Immature natural killer cell (primary cell): Measurements from ENCODE around the gene SLAMF9. TPM values are rescaled to one million over a fixed set of nuclear protein-coding genes. Genes with fewer than 3 reads are reported as not detected.

ENCODE experiments used
- DNase-seq, 3 donors: peaks; one replicate each; pipeline ENCODE4 v3.0.0; 2022; ENCODE audit warnings: mixed read lengths in 1 of 3
- H3K27ac Mint-ChIP-seq, 6 donors: one replicate each; pipeline ENCODE4 v1.8.0; 2020; ENCODE audit warnings: mixed read lengths in 6 of 6, mild to moderate bottlenecking in 5 of 6, inconsistent platforms in 4 of 6, moderate library complexity in 3 of 6
- H3K27me3 Mint-ChIP-seq, 3 donors: one replicate each; pipeline ENCODE4 v1.8.0; 2020 to 2021; ENCODE audit warnings: low read depth in 3 of 3, mild to moderate bottlenecking in 3 of 3, mixed read lengths in 3 of 3, moderate library complexity in 3 of 3, inconsistent platforms in 1 of 3
- H3K36me3 Mint-ChIP-seq, 3 donors: one replicate each; pipeline ENCODE4 v1.8.0; 2020; ENCODE audit warnings: mixed read lengths in 3 of 3, inconsistent platforms in 2 of 3, mild to moderate bottlenecking in 2 of 3
- H3K4me1 Mint-ChIP-seq, 2 donors: one replicate each; pipeline ENCODE4 v1.8.0; 2020; ENCODE audit warnings: inconsistent platforms in 2 of 2, mild to moderate bottlenecking in 2 of 2, mixed read lengths in 2 of 2, moderate library complexity in 1 of 2
- H3K4me3 Mint-ChIP-seq, 5 donors: one replicate each; pipeline ENCODE4 v1.8.0; 2020; ENCODE audit warnings: mild to moderate bottlenecking in 5 of 5, mixed read lengths in 5 of 5, inconsistent platforms in 3 of 5, moderate library complexity in 3 of 5
- H3K9me3 Mint-ChIP-seq, 6 donors: one replicate each; pipeline ENCODE4 v1.8.0; 2020; ENCODE audit warnings: mild to moderate bottlenecking in 6 of 6, mixed read lengths in 6 of 6, inconsistent platforms in 4 of 6, moderate library complexity in 3 of 6
- polyA plus RNA-seq, 3 donors: library from polyadenylated mRNA; unstranded; fragments of 300-500 nt; fragmentation: Illumina TruSeq; gene quantifications; one replicate each; pipeline ENCODE4 v1.2.3, GENCODE V29; 2021

SLAMF9 gene
- not detected for polyA plus RNA-seq

- no peak within 1 kb of the TSS for H3K27ac Mint-ChIP-seq
- peaks cover 0 to 20% (median 6%) of the 10 kb centered on the region in 3 donors for H3K27me3 Mint-ChIP-seq
- no peaks in the 10 kb centered on the region for H3K36me3 Mint-ChIP-seq
- no peak for DNase-seq
- no peaks in the 10 kb centered on the region for H3K4me1 Mint-ChIP-seq
- no peak within 1 kb of the TSS for H3K4me3 Mint-ChIP-seq
- no peaks in the 10 kb centered on the region for H3K9me3 Mint-ChIP-seq
Observed at GRCh38 chr1:159953536-159954515, at the start of gene SLAMF9. Gene SLAMF9, minus strand, starts transcription at chr1:159954237. Its CDS starts 100 bp downstream, at chr1:159954137.

DNA sequence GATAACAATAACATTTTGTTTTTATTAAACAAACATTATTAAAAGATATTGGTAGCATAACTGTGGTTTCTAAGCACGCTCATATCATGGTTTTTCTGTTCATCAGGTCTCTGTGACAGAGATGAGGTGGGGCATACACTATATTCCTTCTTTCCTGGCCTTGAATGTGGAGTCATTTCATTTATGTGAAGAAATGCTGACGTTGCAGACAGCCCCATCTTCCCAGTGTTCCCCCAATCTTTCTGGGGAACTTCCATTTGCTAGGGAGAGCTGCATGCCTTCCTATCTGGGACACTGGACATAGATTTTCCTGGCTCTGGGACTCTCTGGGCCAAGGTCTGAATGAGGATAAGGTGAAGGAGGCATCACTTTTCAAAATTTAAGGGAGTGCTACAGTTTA lies 47.4 kb upstream of the SLAMF9 start:
- Mint-ChIP-seq H3K27me3 (peaks cover 3 to 9% (median 6%) of the 10 kb centered on the region in 3 donors), H3K4me1 (no peaks in the 10 kb centered on the region), H3K36me3 (no peaks in the 10 kb centered on the region), H3K4me3 (no peak overlapping the region), H3K27ac (no peak overlapping the region), H3K9me3 (no peaks in the 10 kb centered on the region)
- DNase-seq: no peak

GRCh38 chr1:159999204-159999603 lies 45.2 kb upstream of the SLAMF9 start:
- Mint-ChIP-seq H3K4me1 (no peaks in the 10 kb centered on the region), H3K36me3 (no peaks in the 10 kb centered on the region), H3K27ac (no peak overlapping the region), H3K9me3 (no peaks in the 10 kb centered on the region), H3K4me3 (no peak overlapping the region), H3K27me3 (peaks cover 5 to 9% (median 6%) of the 10 kb centered on the region in 3 donors)
- no peak for DNase-seq

DNA sequence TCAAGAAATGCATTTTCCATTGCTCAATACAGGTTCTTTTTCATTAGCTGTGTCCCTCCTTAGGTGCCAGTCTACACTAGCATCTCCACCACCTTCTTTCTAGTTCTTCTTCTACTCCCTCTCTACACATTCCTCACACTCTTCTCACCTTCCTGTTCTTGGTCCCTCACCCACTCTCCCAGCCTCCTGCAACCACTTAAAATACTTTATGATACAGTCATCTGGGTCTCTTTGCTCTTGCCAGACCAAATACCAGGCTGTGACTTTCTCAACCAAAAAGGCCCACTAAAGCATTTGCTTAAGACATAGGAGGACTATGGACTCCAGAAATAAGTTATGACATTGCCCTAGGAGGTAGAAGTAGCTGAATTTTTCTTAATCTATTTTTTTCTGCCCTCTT lies 42.6 kb upstream of the SLAMF9 start:
- H3K27me3 Mint-ChIP-seq: peaks cover 6 to 13% (median 6%) of the 10 kb centered on the region in 3 donors
- no peak for DNase-seq
- H3K4me3 Mint-ChIP-seq: no peak overlapping the region
- no peak overlapping the region for H3K27ac Mint-ChIP-seq
- no peaks in the 10 kb centered on the region for H3K4me1 Mint-ChIP-seq
- no peaks in the 10 kb centered on the region for H3K9me3 Mint-ChIP-seq
- H3K36me3 Mint-ChIP-seq: no peaks in the 10 kb centered on the region

- peaks cover 6 to 13% (median 7%) of the 10 kb centered on the region in 3 donors for H3K27me3 Mint-ChIP-seq
- no peaks in the 10 kb centered on the region for H3K36me3 Mint-ChIP-seq
- no peaks in the 10 kb centered on the region for H3K4me1 Mint-ChIP-seq
- H3K27ac Mint-ChIP-seq: no peak overlapping the region
- DNase-seq: no peak
- H3K4me3 Mint-ChIP-seq: no peak overlapping the region
- H3K9me3 Mint-ChIP-seq: no peaks in the 10 kb centered on the region
Observed at GRCh38 chr1:159994896-159995295, 40.9 kb upstream of the SLAMF9 start.

GRCh38 chr1:159993911-159994310 lies 39.9 kb upstream of the SLAMF9 start:
- no peak for DNase-seq
- Mint-ChIP-seq H3K27me3 (peaks cover 5 to 8% (median 6%) of the 10 kb centered on the region in 3 donors), H3K4me1 (no peaks in the 10 kb centered on the region)

DNA sequence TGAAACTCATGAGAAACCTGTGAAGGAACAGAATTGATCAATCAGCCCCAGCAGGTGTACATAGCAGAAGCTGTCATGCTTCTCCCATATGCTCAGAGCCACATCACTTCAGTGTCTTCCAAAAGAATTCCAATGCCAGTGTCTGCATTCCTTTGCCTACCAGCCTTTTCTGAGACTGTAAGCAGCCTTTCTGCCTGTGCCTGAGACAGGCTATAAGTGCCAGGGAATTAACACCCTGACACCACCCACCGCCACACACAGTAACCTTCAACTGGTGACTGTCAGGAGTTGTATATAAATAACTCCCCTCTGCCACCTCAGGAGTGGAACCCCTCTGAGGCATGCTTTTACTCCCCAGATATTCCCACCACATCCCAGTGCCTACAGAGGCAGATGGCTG lies 38.1 kb upstream of the SLAMF9 start:
- Mint-ChIP-seq H3K4me3 (no peak overlapping the region), H3K27ac (no peak overlapping the region), H3K27me3 (peaks cover 4 to 7% (median 4%) of the 10 kb centered on the region in 3 donors), H3K4me1 (no peaks in the 10 kb centered on the region), H3K9me3 (no peaks in the 10 kb centered on the region), H3K36me3 (no peaks in the 10 kb centered on the region)
- DNase-seq: no peak

More at GRCh38 chr1:159993911-159994310, 39.9 kb upstream of the SLAMF9 start:
- Mint-ChIP-seq H3K36me3 (no peaks in the 10 kb centered on the region), H3K4me3 (no peak overlapping the region), H3K9me3 (no peaks in the 10 kb centered on the region), H3K27ac (no peak overlapping the region)

GRCh38 chr1:159991513-159991912 lies 37.5 kb upstream of the SLAMF9 start:
- Mint-ChIP-seq H3K4me1 (no peaks in the 10 kb centered on the region), H3K36me3 (no peaks in the 10 kb centered on the region), H3K4me3 (no peak overlapping the region), H3K27ac (no peak overlapping the region), H3K9me3 (no peaks in the 10 kb centered on the region), H3K27me3 (peaks cover 3 to 7% (median 5%) of the 10 kb centered on the region in 3 donors)
- no peak for DNase-seq

GRCh38 chr1:159990005-159990404 lies 36.0 kb upstream of the SLAMF9 start:
- Mint-ChIP-seq H3K9me3 (no peaks in the 10 kb centered on the region), H3K27me3 (peaks cover under 1 to 14% (median 5%) of the 10 kb centered on the region in 3 donors), H3K4me3 (no peak overlapping the region), H3K36me3 (no peaks in the 10 kb centered on the region), H3K27ac (no peak overlapping the region), H3K4me1 (no peaks in the 10 kb centered on the region)
- no peak for DNase-seq

DNA sequence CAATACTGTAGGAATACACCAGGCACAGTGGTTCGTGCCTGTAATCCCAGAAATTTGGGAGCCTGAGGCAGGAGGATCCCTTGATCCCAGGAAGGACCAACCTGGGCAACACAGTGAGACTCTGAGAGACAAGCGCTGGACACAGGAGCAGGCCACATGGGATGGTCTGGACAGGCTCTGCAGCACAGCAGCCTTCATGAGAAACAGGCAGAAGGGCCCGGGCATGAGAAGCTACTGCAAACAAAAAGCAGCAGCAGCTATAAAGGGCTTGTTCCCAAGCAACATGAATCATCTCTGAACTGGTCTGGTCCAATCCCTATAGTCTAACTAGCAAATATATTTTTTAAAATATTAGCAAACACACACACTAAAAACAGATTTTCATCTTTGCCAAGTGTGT lies 35.5 kb upstream of the SLAMF9 start:
- Mint-ChIP-seq H3K27ac (no peak overlapping the region), H3K9me3 (no peaks in the 10 kb centered on the region), H3K4me1 (no peaks in the 10 kb centered on the region), H3K27me3 (peaks cover 1 to 15% (median 5%) of the 10 kb centered on the region in 3 donors), H3K36me3 (no peaks in the 10 kb centered on the region), H3K4me3 (no peak overlapping the region)
- DNase-seq: no peak

DNA sequence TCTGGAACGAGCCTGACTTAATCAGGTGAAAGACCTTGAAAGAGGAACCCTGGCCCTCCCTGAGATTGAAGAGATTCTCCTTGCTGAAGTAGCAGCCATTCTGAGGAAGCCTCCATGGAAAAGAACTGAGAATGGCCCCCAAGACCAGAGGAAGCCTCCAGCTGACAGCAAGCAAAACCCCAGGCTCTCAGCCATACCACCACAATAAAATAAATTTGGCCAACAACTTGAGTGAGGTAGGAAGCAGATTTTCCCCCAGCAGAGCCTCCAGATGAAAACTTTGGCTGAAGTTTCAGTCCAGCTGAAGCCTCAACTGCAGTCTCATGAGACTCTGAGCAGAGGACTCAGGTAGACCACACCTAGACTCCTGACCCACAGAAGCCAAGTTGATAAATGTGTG lies 34.0 kb upstream of the SLAMF9 start:
- no peaks in the 10 kb centered on the region for H3K4me1 Mint-ChIP-seq
- H3K4me3 Mint-ChIP-seq: no peak overlapping the region
- no peaks in the 10 kb centered on the region for H3K9me3 Mint-ChIP-seq
- no peak for DNase-seq
- H3K27me3 Mint-ChIP-seq: peaks cover 1 to 17% (median 5%) of the 10 kb centered on the region in 3 donors
- no peaks in the 10 kb centered on the region for H3K36me3 Mint-ChIP-seq
- no peak overlapping the region for H3K27ac Mint-ChIP-seq

- Mint-ChIP-seq H3K36me3 (no peaks in the 10 kb centered on the region), H3K4me1 (no peaks in the 10 kb centered on the region), H3K4me3 (no peak overlapping the region), H3K27ac (no peak overlapping the region), H3K27me3 (peaks cover 1 to 16% (median 5%) of the 10 kb centered on the region in 3 donors), H3K9me3 (no peaks in the 10 kb centered on the region)
- DNase-seq: no peak
Observed at GRCh38 chr1:159987186-159987585, 33.1 kb upstream of the SLAMF9 start.

GRCh38 chr1:159986531-159986930 lies 32.5 kb upstream of the SLAMF9 start:
- no peak overlapping the region for H3K27ac Mint-ChIP-seq
- H3K4me1 Mint-ChIP-seq: no peaks in the 10 kb centered on the region
- DNase-seq: no peak
- peaks cover 1 to 16% (median 3%) of the 10 kb centered on the region in 3 donors for H3K27me3 Mint-ChIP-seq
- H3K4me3 Mint-ChIP-seq: no peak overlapping the region
- H3K9me3 Mint-ChIP-seq: no peaks in the 10 kb centered on the region
- no peaks in the 10 kb centered on the region for H3K36me3 Mint-ChIP-seq

DNA sequence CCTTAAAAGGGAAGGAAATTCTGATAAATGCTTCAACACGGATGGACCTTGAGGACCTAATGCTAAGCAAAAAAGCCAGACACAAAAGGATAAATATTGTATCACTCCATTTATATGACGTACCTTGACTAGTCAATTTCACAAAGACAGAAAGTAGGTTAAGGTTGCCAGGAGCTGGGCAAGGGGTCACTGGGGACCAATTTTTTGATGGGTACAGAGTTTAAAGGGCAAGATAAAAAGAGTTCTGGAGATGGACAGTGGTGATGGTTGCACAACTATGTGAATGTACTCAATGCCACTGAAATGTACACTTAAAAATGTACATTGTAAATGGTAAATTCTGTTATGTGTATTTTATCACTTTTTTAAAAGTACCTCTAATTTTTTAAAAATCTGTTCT lies 32.1 kb upstream of the SLAMF9 start:
- no peak for DNase-seq
- Mint-ChIP-seq H3K4me1 (no peaks in the 10 kb centered on the region), H3K27ac (no peak overlapping the region), H3K36me3 (no peaks in the 10 kb centered on the region), H3K27me3 (peaks cover 1 to 16% (median 5%) of the 10 kb centered on the region in 3 donors), H3K4me3 (no peak overlapping the region), H3K9me3 (no peaks in the 10 kb centered on the region)
